SH-SY5Y (cell line): ENCODE measurements around the gene PPME1.

ENCODE experiments used
- GATA2 ChIP-seq: IDR thresholded peaks from 2 replicates; pipeline ENCODE4 v1.6.1; 2011; ENCODE audit warnings: mild to moderate bottlenecking, low read depth, low read length
- GATA3 ChIP-seq: IDR thresholded peaks from 2 replicates; pipeline ENCODE4 v1.6.1; 2011; ENCODE audit warnings: low read depth, mild to moderate bottlenecking, low read length, moderate library complexity

GRCh38 chr11:74262725-74263124 is 91.6 kb downstream of the PPME1 start:
- TF ChIP-seq GATA2 (no peak), GATA3 (no peak)
